OCI-LY1 (cell line): Measurements from ENCODE around the gene DNAAF1.

ENCODE experiments used
- H2AFZ ChIP-seq: fragments of 200-600 bp; sonication (generic), shearing (Covaris generic); 2 replicates; pipeline ENCODE4 v1.6.0; 2014; ENCODE audit warnings: antibody characterized with exemption, mild to moderate bottlenecking, low read length
- H3F3A ChIP-seq: fragments of 200-600 bp; sonication (generic), shearing (Covaris generic); 2 replicates; pipeline ENCODE4 v1.6.0; 2014; ENCODE audit warnings: mild to moderate bottlenecking, antibody characterized with exemption, low read length, moderate library complexity; ENCODE audit not compliant: insufficient read depth
- H3K27ac ChIP-seq: fragments of 200-600 bp; sonication (generic); 2 replicates; pipeline ENCODE4 v1.5.1; 2014; ENCODE audit warnings: low read length, mixed run types, mild to moderate bottlenecking, low read depth; ENCODE audit not compliant: poor library complexity, severe bottlenecking
- H3K27me3 ChIP-seq: fragments of 200-600 bp; sonication (generic); 2 replicates; pipeline ENCODE4 v1.6.0; 2014; ENCODE audit warnings: antibody characterized with exemption, mild to moderate bottlenecking, low read length, moderate library complexity; ENCODE audit not compliant: insufficient read depth
- H3K36me3 ChIP-seq: fragments of 200-600 bp; sonication (generic); 2 replicates; pipeline ENCODE4 v1.6.1; 2014; ENCODE audit warnings: mild to moderate bottlenecking, antibody characterized with exemption, low read length, moderate library complexity, mixed read lengths; ENCODE audit not compliant: insufficient read depth
- H3K4me1 ChIP-seq: fragments of 200-600 bp; sonication (generic); 2 replicates; pipeline ENCODE4 v1.5.1; 2014; ENCODE audit warnings: mild to moderate bottlenecking, low read length, moderate library complexity; ENCODE audit not compliant: insufficient read depth, severe bottlenecking
- H3K4me2 ChIP-seq: fragments of 200-600 bp; sonication (generic), shearing (Covaris generic); 2 replicates; pipeline ENCODE4 v1.6.1; 2014; ENCODE audit warnings: low read length
- H3K4me3 ChIP-seq: fragments of 200-600 bp; sonication (generic); 2 replicates; pipeline ENCODE4 v1.5.1; 2014; ENCODE audit warnings: low read length, low read depth, mild to moderate bottlenecking, mixed read lengths; ENCODE audit not compliant: poor library complexity, severe bottlenecking
- H3K79me2 ChIP-seq: fragments of 200-600 bp; shearing (Covaris generic); 2 replicates; pipeline ENCODE4 v1.6.1; 2016; ENCODE audit warnings: mixed run types, low read length, mixed read lengths; ENCODE audit not compliant: insufficient read depth
- H3K9ac ChIP-seq: fragments of 200-600 bp; sonication (generic), shearing (Covaris generic); 2 replicates; pipeline ENCODE4 v1.6.1; 2014; ENCODE audit warnings: mild to moderate bottlenecking, low read length, mixed read lengths
- H3K9me2 ChIP-seq: fragments of 200-600 bp; sonication (generic), shearing (Covaris generic); 2 replicates; pipeline ENCODE4 v1.6.1; 2014; ENCODE audit warnings: low read depth, mild to moderate bottlenecking, low read length, mixed read lengths
- H3K9me3 ChIP-seq: fragments of 200-600 bp; shearing (Covaris generic); 2 replicates; pipeline ENCODE4 v1.6.1; 2014; ENCODE audit warnings: low read length, mixed read lengths
- H4K20me1 ChIP-seq: fragments of 200-600 bp; sonication (generic), shearing (Covaris generic); 2 replicates; pipeline ENCODE4 v1.6.0; 2016; ENCODE audit warnings: mild to moderate bottlenecking, low read length; ENCODE audit not compliant: insufficient read depth
- CTCF ChIP-seq: fragments of 200-600 bp; sonication (generic), shearing (Covaris generic); IDR thresholded peaks from 2 replicates; pipeline ENCODE4 v1.5.1; 2017; ENCODE audit warnings: mild to moderate bottlenecking, antibody characterized with exemption, low read length, moderate library complexity, mixed read lengths
- EZH2 ChIP-seq: fragments of 200-600 bp; sonication (generic), shearing (Covaris generic); IDR thresholded peaks from 2 replicates; pipeline ENCODE4 v1.8.0; 2017; ENCODE audit warnings: borderline replicate concordance, mixed run types, mild to moderate bottlenecking, antibody characterized with exemption, low read length, moderate library complexity, mixed read lengths

DNAAF1 gene

GRCh38 chr16:84197466-84198128 lies 52.5 kb downstream of the DNAAF1 start:
- H3K4me3 ChIP-seq = no peak overlapping the region
- H3K4me2 ChIP-seq = no peak overlapping the region
- TF ChIP-seq EZH2 = no peak
- TF ChIP-seq CTCF = no peak
- H3K27ac ChIP-seq = no peak overlapping the region
- peaks cover 19% of the 10 kb centered on the region for H3K4me1 ChIP-seq
- 0 out of 2 replicates have a peak, but pooled peaks cover 4% of the 10 kb centered on the region for H3K27me3 ChIP-seq
- H4K20me1 ChIP-seq = no peaks in the 10 kb centered on the region
- H3K9ac ChIP-seq = no peak overlapping the region
- no peaks in the 10 kb centered on the region for H3K9me3 ChIP-seq
- H3F3A ChIP-seq = no peaks in the 10 kb centered on the region
- no peaks in the 10 kb centered on the region for H3K79me2 ChIP-seq
- H2AFZ ChIP-seq = no peak overlapping the region
- no peaks in the 10 kb centered on the region for H3K9me2 ChIP-seq
- no peaks in the 10 kb centered on the region for H3K36me3 ChIP-seq

- H3K9me2 ChIP-seq = no peaks in the 10 kb centered on the region
- no peaks in the 10 kb centered on the region for H4K20me1 ChIP-seq
- H3K4me1 ChIP-seq = peaks cover 15% of the 10 kb centered on the region
- no peak overlapping the region for H3K27ac ChIP-seq
- no peaks in the 10 kb centered on the region; the same call in 1 of the 2 replicates for H3K36me3 ChIP-seq
- no peak for TF ChIP-seq CTCF
- no peak for TF ChIP-seq EZH2
- H3F3A ChIP-seq = no peaks in the 10 kb centered on the region
- H3K9ac ChIP-seq = no peak overlapping the region
- H3K4me3 ChIP-seq = no peak overlapping the region
- no peak overlapping the region for H2AFZ ChIP-seq
- H3K79me2 ChIP-seq = no peaks in the 10 kb centered on the region
- 0 out of 2 replicates have a peak, but pooled peaks cover 4% of the 10 kb centered on the region for H3K27me3 ChIP-seq
- H3K4me2 ChIP-seq = no peak overlapping the region
- no peaks in the 10 kb centered on the region for H3K9me3 ChIP-seq
These were observed 53.3 kb downstream of the DNAAF1 start for GRCh38 chr16:84198401-84198800.

- TF ChIP-seq EZH2 = no peak
- no peak for TF ChIP-seq CTCF
- Histone ChIP-seq H3K4me2 (no peak overlapping the region), H3K27ac (no peak overlapping the region), H3K9me2 (no peaks in the 10 kb centered on the region), H3K9ac (no peak overlapping the region), H3F3A (no peaks in the 10 kb centered on the region), H4K20me1 (no peaks in the 10 kb centered on the region), H3K79me2 (no peaks in the 10 kb centered on the region), H2AFZ (no peak overlapping the region), H3K4me1 (peaks cover 8% of the 10 kb centered on the region), H3K27me3 (0 out of 2 replicates have a peak, but pooled peaks cover 4% of the 10 kb centered on the region), H3K4me3 (no peak overlapping the region), H3K9me3 (no peaks in the 10 kb centered on the region), H3K36me3 (no peaks in the 10 kb centered on the region; the same call in 1 of the 2 replicates)
These were observed 54.0 kb downstream of the DNAAF1 start for GRCh38 chr16:84199097-84199496.
